OCI-LY7 (cell line): Measurements from ENCODE around the gene FAM32A. TPM values are rescaled to one million over a fixed set of nuclear protein-coding genes. Genes with fewer than 3 reads are reported as not detected.

Source experiments
- BruUV-seq: library from RNA; stranded (reverse); fragments of 400-500 nt; replicated peaks from 2 replicates; lab custom pipeline; 2021; lab: Mats Ljungman, UMichigan
- CTCF ChIA-PET: fragments of 300-600 bp; sonication (Branson Sonifier 250); formaldehyde crosslinking; loops from one replicate; lab custom pipeline; 2022; ENCODE audit warnings: antibody characterized with exemption; ENCODE audit not compliant: unreplicated experiment; lab: Charles Lee
- POLR2A ChIA-PET: fragments of 300-600 bp; sonication (Branson Sonifier 250); formaldehyde crosslinking; loops from one replicate; lab custom pipeline; 2022; ENCODE audit warnings: antibody characterized with exemption; lab: Charles Lee
- DNase-seq: peaks from one replicate; pipeline ENCODE4 v3.0.0-alpha.2; 2015; ENCODE audit warnings: low spot score
- H2AFZ ChIP-seq: fragments of 200-600 bp; sonication (generic), shearing (Covaris generic); 2 replicates; pipeline ENCODE4 v1.6.1; 2014; ENCODE audit warnings: mild to moderate bottlenecking, antibody characterized with exemption, low read length, moderate library complexity
- H3K27ac ChIP-seq: fragments of 200-600 bp; sonication (generic); 2 replicates; pipeline ENCODE4 v1.5.1; 2014; ENCODE audit warnings: mixed run types, low read depth, mild to moderate bottlenecking, moderate library complexity, low read length, inconsistent platforms; ENCODE audit not compliant: poor library complexity, severe bottlenecking
- H3K36me3 ChIP-seq: fragments of 200-600 bp; sonication (generic); 2 replicates; pipeline ENCODE4 v1.6.1; 2014; ENCODE audit warnings: mild to moderate bottlenecking, antibody characterized with exemption, low read length, moderate library complexity, mixed read lengths; ENCODE audit not compliant: insufficient read depth
- H3K4me1 ChIP-seq: fragments of 200-600 bp; sonication (generic); 2 replicates; pipeline ENCODE4 v1.5.1; 2014; ENCODE audit warnings: mild to moderate bottlenecking, low read length; ENCODE audit not compliant: insufficient read depth, poor library complexity, severe bottlenecking
- H3K4me2 ChIP-seq: fragments of 200-600 bp; sonication (generic); 2 replicates; pipeline ENCODE4 v1.6.1; 2014; ENCODE audit warnings: mild to moderate bottlenecking, low read length
- H3K4me3 ChIP-seq: fragments of 200-600 bp; sonication (generic); 2 replicates; pipeline ENCODE4 v1.5.1; 2014; ENCODE audit warnings: mild to moderate bottlenecking, low read depth, low read length; ENCODE audit not compliant: poor library complexity, severe bottlenecking
- H3K79me2 ChIP-seq: fragments of 200-600 bp; sonication (generic); 2 replicates; pipeline ENCODE4 v1.6.1; 2016; ENCODE audit warnings: low read depth, mild to moderate bottlenecking, low read length, moderate library complexity, mixed read lengths; ENCODE audit not compliant: insufficient read depth
- H3K9me2 ChIP-seq: fragments of 200-600 bp; sonication (generic); 2 replicates; pipeline ENCODE4 v1.6.1; 2016; ENCODE audit warnings: mild to moderate bottlenecking, low read length, mixed read lengths; ENCODE audit not compliant: insufficient read depth
- H3K9me3 ChIP-seq: fragments of 200-600 bp; sonication (generic); 2 replicates; pipeline ENCODE4 v1.6.1; 2014; ENCODE audit warnings: mild to moderate bottlenecking, mixed run types, low read length, mixed read lengths
- H4K20me1 ChIP-seq: fragments of 200-600 bp; sonication (generic); 2 replicates; pipeline ENCODE4 v1.6.1; 2014; ENCODE audit warnings: mild to moderate bottlenecking, antibody characterized with exemption, low read length, moderate library complexity, mixed read lengths; ENCODE audit not compliant: insufficient read depth
- EZH2phosphoT487 ChIP-seq: fragments of 200-600 bp; sonication (generic); IDR thresholded peaks from 2 replicates; pipeline ENCODE4 v1.6.1; 2018; ENCODE audit warnings: low read depth, borderline replicate concordance, mild to moderate bottlenecking, mixed run types, antibody characterized with exemption, low read length, moderate library complexity, mixed read lengths
- intact Hi-C: fragments of 100-400 bp; cut with micrococcal nuclease; formaldehyde crosslinking; loops from one replicate; pipeline ENCODE4 v1.10.0; 2022; ENCODE audit not compliant: unreplicated experiment
- small RNA-seq: library from RNA; depleted of rRNA; stranded (forward); fragments of <200 nt; gene quantifications from one replicate; pipeline ENCODE3, GENCODE V24; 2014
- total RNA-seq, 2 experiments: library from RNA; depleted of rRNA in 1 of 2; stranded (reverse); fragments of >200 nt in 1 of 2; shearing (Covaris generic) in 1 of 2; gene quantifications; 2 replicates each; pipeline ENCODE4 v1.2.3, GENCODE V29; 2014 to 2022
- TF ChIP-seq, protein P1 (sequence below): fragments of 200-600 bp; sonication (generic); conservative IDR thresholded peaks from 2 replicates; pipeline ENCODE4 v1.5.1; 2014; ENCODE audit warnings: mild to moderate bottlenecking, antibody characterized with exemption, low read length, moderate library complexity, mixed read lengths

The FAM32A gene
- total RNA-seq, 2 experiments from 2014 or later, result 64.5 to 71.0 TPM

GRCh38 chr19:16234552-16235445 lies 49.6 kb downstream of the FAM32A start:
- Histone ChIP-seq H3K4me2 (no peak overlapping the region), H4K20me1 (no peaks in the 10 kb centered on the region), H3K36me3 (peaks cover 58% of the 10 kb centered on the region), H3K4me3 (no peak overlapping the region), H3K9me3 (no peaks in the 10 kb centered on the region), H3K27ac (no peak overlapping the region), H3K9me2 (no peaks in the 10 kb centered on the region), H2AFZ (no peak overlapping the region), H3K4me1 (peaks cover 6% of the 10 kb centered on the region), H3K79me2 (no peaks in the 10 kb centered on the region)
- CTCF ChIA-PET, result no interaction called here
- BruUV-seq, result no TSS peak
- intact Hi-C loops, result no loop called here
- POLR2A ChIA-PET, result no interaction called here
- no peak for TF ChIP-seq EZH2phosphoT487
- TF ChIP-seq, protein P1, sequence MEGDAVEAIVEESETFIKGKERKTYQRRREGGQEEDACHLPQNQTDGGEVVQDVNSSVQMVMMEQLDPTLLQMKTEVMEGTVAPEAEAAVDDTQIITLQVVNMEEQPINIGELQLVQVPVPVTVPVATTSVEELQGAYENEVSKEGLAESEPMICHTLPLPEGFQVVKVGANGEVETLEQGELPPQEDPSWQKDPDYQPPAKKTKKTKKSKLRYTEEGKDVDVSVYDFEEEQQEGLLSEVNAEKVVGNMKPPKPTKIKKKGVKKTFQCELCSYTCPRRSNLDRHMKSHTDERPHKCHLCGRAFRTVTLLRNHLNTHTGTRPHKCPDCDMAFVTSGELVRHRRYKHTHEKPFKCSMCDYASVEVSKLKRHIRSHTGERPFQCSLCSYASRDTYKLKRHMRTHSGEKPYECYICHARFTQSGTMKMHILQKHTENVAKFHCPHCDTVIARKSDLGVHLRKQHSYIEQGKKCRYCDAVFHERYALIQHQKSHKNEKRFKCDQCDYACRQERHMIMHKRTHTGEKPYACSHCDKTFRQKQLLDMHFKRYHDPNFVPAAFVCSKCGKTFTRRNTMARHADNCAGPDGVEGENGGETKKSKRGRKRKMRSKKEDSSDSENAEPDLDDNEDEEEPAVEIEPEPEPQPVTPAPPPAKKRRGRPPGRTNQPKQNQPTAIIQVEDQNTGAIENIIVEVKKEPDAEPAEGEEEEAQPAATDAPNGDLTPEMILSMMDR, result no peak
- no peak for DNase-seq

- H3K4me2 ChIP-seq, result no peak overlapping the region
- BruUV-seq, result no TSS peak
- intact Hi-C loops, result no loop called here
These were observed 50.8 kb downstream of the FAM32A start for GRCh38 chr19:16235811-16236652.

More at GRCh38 chr19:16235811-16236652, 50.8 kb downstream of the FAM32A start:
- Histone ChIP-seq H3K36me3 (peaks cover 48% of the 10 kb centered on the region), H3K9me2 (no peaks in the 10 kb centered on the region), H3K27ac (no peak overlapping the region), H2AFZ (no peak overlapping the region), H3K4me1 (peaks cover 6% of the 10 kb centered on the region), H3K79me2 (no peaks in the 10 kb centered on the region), H3K9me3 (no peaks in the 10 kb centered on the region), H3K4me3 (no peak overlapping the region), H4K20me1 (no peaks in the 10 kb centered on the region)
- TF ChIP-seq EZH2phosphoT487, result no peak
- TF ChIP-seq, protein P1, result no peak
- DNase-seq, result no peak
- CTCF ChIA-PET, result no interaction called here
- POLR2A ChIA-PET, result interaction anchor here (0.6 kb wide), 1 partner anchor 115 kb away, joined by 3 read pairs; no protein-coding TSS in a partner anchor

Small RNAs within 50 kb of the gene (small RNA-seq; reads per million reads assigned to genes)
- not detected for gene RF00017

Other genes with a start within 250 kb of the FAM32A start
- not detected in 2 replicates for gene OR10H4, start 236.4 kb upstream of the FAM32A start, total RNA-seq (2014; rRNA removed; shearing (Covaris generic))
- gene OR10H4, start 236.4 kb upstream of the FAM32A start, total RNA-seq (2022), result not detected in 2 replicates
- gene TPM4, start 108.9 kb upstream of the FAM32A start, total RNA-seq (2014; rRNA removed; shearing (Covaris generic)), result 111 and 134 TPM in 2 replicates
- gene TPM4, start 108.9 kb upstream of the FAM32A start, total RNA-seq (2022), result 98.1 and 108 TPM in 2 replicates
- 64.9 and 69.1 TPM in 2 replicates for gene RAB8A, start 73.5 kb upstream of the FAM32A start, total RNA-seq (2014; rRNA removed; shearing (Covaris generic))
- 124 and 138 TPM in 2 replicates for gene RAB8A, start 73.5 kb upstream of the FAM32A start, total RNA-seq (2022)
- 52.4 and 57.6 TPM in 2 replicates for gene HSH2D, start 41.7 kb upstream of the FAM32A start, total RNA-seq (2014; rRNA removed; shearing (Covaris generic))
- 70.4 and 79.0 TPM in 2 replicates for gene HSH2D, start 41.7 kb upstream of the FAM32A start, total RNA-seq (2022)
- gene CIB3, start 11.9 kb upstream of the FAM32A start, total RNA-seq (2014; rRNA removed; shearing (Covaris generic)), result 5.4 TPM in 1 of 2 replicates, not detected in the other
- not detected in 2 replicates for gene CIB3, start 11.9 kb upstream of the FAM32A start, total RNA-seq (2022)
- 68.4 and 92.9 TPM in 2 replicates for gene AP1M1, start 12.5 kb downstream of the FAM32A start, total RNA-seq (2014; rRNA removed; shearing (Covaris generic))
- gene AP1M1, start 12.5 kb downstream of the FAM32A start, total RNA-seq (2022), result 94.6 and 104 TPM in 2 replicates
- gene KLF2, start 139.4 kb downstream of the FAM32A start, total RNA-seq (2014; rRNA removed; shearing (Covaris generic)), result 4.5 and 8.6 TPM in 2 replicates
- gene KLF2, start 139.4 kb downstream of the FAM32A start, total RNA-seq (2022), result 6.2 and 8.2 TPM in 2 replicates